NOMO-1 treated with dmso at 0.1 percent for 144 hours (cell line): ENCODE results near the gene DAAM1.

Experiments
- DNase-seq: peaks from one replicate; lab custom pipeline; 2025; ENCODE audit not compliant: unreplicated experiment; lab: John Stamatoyannopoulos, UW

DAAM1 gene

GRCh38 chr14:59356767-59357166, 168.3 kb downstream of the DAAM1 start:
- DNase-seq: no peak

GRCh38 chr14:59358102-59358501, 169.6 kb downstream of the DAAM1 start:
- DNase-seq: peak; percentile 17

- no peak for DNase-seq
These were observed 170.3 kb downstream of the DAAM1 start for GRCh38 chr14:59358784-59359183.

- no peak for DNase-seq
These were observed 171.1 kb downstream of the DAAM1 start for GRCh38 chr14:59359431-59360124.

GRCh38 chr14:59360233-59360632, 171.8 kb downstream of the DAAM1 start:
- no peak for DNase-seq

- peak; percentile 72 for DNase-seq
These were observed 172.7 kb downstream of the DAAM1 start for GRCh38 chr14:59360923-59361794.

- DNase-seq: no peak
These were observed 174.0 kb downstream of the DAAM1 start for GRCh38 chr14:59362513-59362912.

- DNase-seq: no peak
These were observed 175.2 kb downstream of the DAAM1 start for GRCh38 chr14:59363531-59364226.

- DNase-seq: no peak
These were observed 181.8 kb downstream of the DAAM1 start for GRCh38 chr14:59370158-59370742.

GRCh38 chr14:59371771-59372170, 183.3 kb downstream of the DAAM1 start:
- DNase-seq: no peak

- DNase-seq: no peak
These were observed 185.6 kb downstream of the DAAM1 start for GRCh38 chr14:59374048-59374447.

GRCh38 chr14:59376686-59377085, 188.2 kb downstream of the DAAM1 start:
- no peak for DNase-seq

- no peak for DNase-seq
These were observed 189.0 kb downstream of the DAAM1 start for GRCh38 chr14:59377491-59377890.

- no peak for DNase-seq
These were observed 189.6 kb downstream of the DAAM1 start for GRCh38 chr14:59377991-59378601.

GRCh38 chr14:59389936-59390335, 201.5 kb downstream of the DAAM1 start:
- DNase-seq: no peak

- DNase-seq: no peak
These were observed 202.9 kb downstream of the DAAM1 start for GRCh38 chr14:59391388-59391787.

GRCh38 chr14:59394268-59394667, 205.8 kb downstream of the DAAM1 start:
- no peak for DNase-seq

- no peak for DNase-seq
These were observed 207.2 kb downstream of the DAAM1 start for GRCh38 chr14:59395672-59396071.

GRCh38 chr14:59398841-59399240, 210.4 kb downstream of the DAAM1 start:
- peak; percentile 79 for DNase-seq

- no peak for DNase-seq
These were observed 218.2 kb downstream of the DAAM1 start for GRCh38 chr14:59406454-59407245.
